CD4-positive, alpha-beta T cell (primary cell): Measurements from ENCODE around the gene BLM. TPM values are rescaled to one million over a fixed set of nuclear protein-coding genes. Genes with fewer than 3 reads are reported as not detected.
A peak's percentile ranks its signal among the peaks of the same experiment; 100 is the strongest.

Source experiments
- ATAC-seq: fragments of 200-7000 bp; cut with Tn5 transposase; one replicate; pipeline ENCODE4 v1.10.0; 2022; ENCODE audit warnings: mild to moderate bottlenecking; ENCODE audit not compliant: poor library complexity
- CTCF ChIA-PET: fragments of 350-600 bp; sonication (Branson Sonifier 250); formaldehyde crosslinking; loops from one replicate; lab custom pipeline; 2021; ENCODE audit warnings: antibody characterized with exemption, inconsistent platforms; lab: Charles Lee
- POLR2A ChIA-PET: fragments of 350-600 bp; sonication (Branson Sonifier 250); formaldehyde crosslinking; loops from one replicate; lab custom pipeline; 2021; ENCODE audit warnings: antibody characterized with exemption, inconsistent platforms; lab: Charles Lee
- DNase-seq, 14 experiments: peaks; one replicate each; pipeline ENCODE4 v3.0.0-alpha.2; 2013 to 2020; ENCODE audit warnings: mixed read lengths in 2 of 14
- H3K27ac ChIP-seq, 2 donors: one replicate each; pipeline versions ENCODE4 v1.5.1 to v1.7.0; 2013; ENCODE audit warnings: low read length in 2 of 2, low read depth in 1 of 2, mild to moderate bottlenecking in 1 of 2
- H3K27me3 ChIP-seq, 2 experiments: 1 replicate in 1 of 2; 2 replicates in 1 of 2; pipeline versions ENCODE4 v1.6.1 to v1.7.0; 2013; ENCODE audit warnings: low read length in 2 of 2, control low read depth in 1 of 2, mild to moderate bottlenecking in 1 of 2, moderate library complexity in 1 of 2; ENCODE audit not compliant: insufficient read depth in 2 of 2, control insufficient read depth in 1 of 2
- H3K36me3 ChIP-seq: one replicate; pipeline ENCODE4 v1.6.1; 2013; ENCODE audit warnings: low read length, control low read depth; ENCODE audit not compliant: insufficient read depth
- H3K4me1 ChIP-seq: one replicate; pipeline ENCODE4 v1.6.1; 2013; ENCODE audit warnings: low read length, control low read depth; ENCODE audit not compliant: insufficient read depth
- H3K4me3 ChIP-seq: one replicate; pipeline ENCODE4 v1.5.1; 2013; ENCODE audit warnings: mild to moderate bottlenecking, low read length, moderate library complexity
- H3K9me3 ChIP-seq, 2 experiments: 1 replicate in 1 of 2; 2 replicates in 1 of 2; pipeline versions ENCODE4 v1.6.1 to v1.7.0; 2013; ENCODE audit warnings: low read length in 2 of 2, mild to moderate bottlenecking in 2 of 2, control low read depth in 1 of 2, moderate library complexity in 1 of 2; ENCODE audit not compliant: control insufficient read depth in 1 of 2, insufficient read depth in 1 of 2
- H3K27ac Mint-ChIP-seq: one replicate; pipeline ENCODE4 v1.8.0; 2020; ENCODE audit warnings: mixed read lengths
- H3K27me3 Mint-ChIP-seq: one replicate; pipeline ENCODE4 v1.8.0; 2021; ENCODE audit warnings: mixed read lengths
- H3K36me3 Mint-ChIP-seq: one replicate; pipeline ENCODE4 v1.8.0; 2021; ENCODE audit warnings: low read depth, mixed read lengths
- H3K4me1 Mint-ChIP-seq: one replicate; pipeline ENCODE4 v1.8.0; 2021; ENCODE audit warnings: low read depth, mixed read lengths
- H3K4me3 Mint-ChIP-seq: one replicate; pipeline ENCODE4 v1.8.0; 2020; ENCODE audit warnings: mild to moderate bottlenecking, mixed read lengths
- H3K9me3 Mint-ChIP-seq: one replicate; pipeline ENCODE4 v1.8.0; 2020; ENCODE audit warnings: mixed read lengths
- CTCF ChIP-seq: fragments of 200-600 bp; IDR thresholded peaks from one replicate; pipeline ENCODE4 v1.8.0; 2022; ENCODE audit warnings: antibody characterized with exemption, mild to moderate bottlenecking
- intact Hi-C, 2 experiments: fragments of 100-400 bp; cut with DNase I in 1 of 2; cut with micrococcal nuclease in 1 of 2; formaldehyde crosslinking; loops; one replicate each; pipeline versions ENCODE4 v1.15.1 to v1.9.0; 2023 to 2025; cut with DNase I, micrococcal nuclease
- total RNA-seq, 174 experiments: library from RNA in 2 of 174; stranded (reverse) in 2 of 174; gene quantifications; one replicate each; pipeline ENCODE4 v1.2.3 and lab custom pipeline; 2021 to 2026

The BLM gene
- total RNA-seq, 2 experiments from 2014 or later: 1.6 to 1.8 TPM

GRCh38 chr15:90683876-90684275 lies 33.3 kb upstream of the BLM start:
- no peaks in the 10 kb centered on the region for H3K9me3 ChIP-seq
- no peak for TF ChIP-seq CTCF
- intact Hi-C loops: no loop called here
- no peak overlapping the region for H3K4me3 ChIP-seq
- H3K36me3 ChIP-seq: no peaks in the 10 kb centered on the region
- Mint-ChIP-seq H3K4me1 (peaks cover 51% of the 10 kb centered on the region), H3K4me3 (no peak overlapping the region), H3K9me3 (no peaks in the 10 kb centered on the region), H3K27me3 (no peaks in the 10 kb centered on the region), H3K27ac (no peak overlapping the region), H3K36me3 (no peaks in the 10 kb centered on the region)
- ChIA-PET POLR2A (no interaction called here), CTCF (no interaction called here)
- no peaks in the 10 kb centered on the region for H3K27me3 ChIP-seq
- DNase-seq (no peak), ATAC-seq (no peak)
- peaks cover 24% of the 10 kb centered on the region for H3K4me1 ChIP-seq
- H3K27ac ChIP-seq: no peak overlapping the region

- Mint-ChIP-seq H3K27ac (no peak overlapping the region), H3K36me3 (no peaks in the 10 kb centered on the region), H3K27me3 (no peaks in the 10 kb centered on the region), H3K9me3 (no peaks in the 10 kb centered on the region), H3K4me1 (peaks cover 47% of the 10 kb centered on the region), H3K4me3 (no peak overlapping the region)
- no peaks in the 10 kb centered on the region for H3K36me3 ChIP-seq
- H3K9me3 ChIP-seq: no peaks in the 10 kb centered on the region
- H3K4me1 ChIP-seq: peaks cover 20% of the 10 kb centered on the region
- DNase-seq (no peak), ATAC-seq (no peak)
- no peaks in the 10 kb centered on the region for H3K27me3 ChIP-seq
- intact Hi-C loops: no loop called here
- ChIA-PET POLR2A (no interaction called here), CTCF (no interaction called here)
- no peak overlapping the region for H3K4me3 ChIP-seq
- TF ChIP-seq CTCF: no peak
- no peak overlapping the region for H3K27ac ChIP-seq
Measured at GRCh38 chr15:90684281-90684680, 32.9 kb upstream of the BLM start.

- intact Hi-C loops: loop anchor here in 1 of 2 experiments (2.0 kb wide), 1 partner anchor 29 kb away; no protein-coding TSS in a partner anchor
- CTCF ChIA-PET: no interaction called here
Measured at GRCh38 chr15:90685591-90686434, 31.3 kb upstream of the BLM start.

More at GRCh38 chr15:90685591-90686434, 31.3 kb upstream of the BLM start:
- Mint-ChIP-seq H3K4me1 (peaks cover 38% of the 10 kb centered on the region), H3K36me3 (no peaks in the 10 kb centered on the region), H3K27ac (peak overlapping the region; percentile 72), H3K4me3 (no peak overlapping the region), H3K9me3 (no peaks in the 10 kb centered on the region), H3K27me3 (no peaks in the 10 kb centered on the region)
- Histone ChIP-seq H3K36me3 (no peaks in the 10 kb centered on the region), H3K4me1 (peaks cover 18% of the 10 kb centered on the region), H3K9me3 (no peaks in the 10 kb centered on the region), H3K4me3 (no peak overlapping the region), H3K27ac (no peak overlapping the region), H3K27me3 (no peaks in the 10 kb centered on the region)
- POLR2A ChIA-PET: interaction anchor here (1.2 to 1.7 kb wide), 4 partner anchors 8 to 36 kb away, joined by 4 to 6 read pairs (median 5); partner anchors contain the start of gene BLM
- DNase-seq: no peak
- no peak for TF ChIP-seq CTCF
- no peak for ATAC-seq
